SK-N-SH (cell line): Measurements from ENCODE around the gene IGF2R.

Experiments used
- CTCF ChIP-seq: fragments of 200-600 bp; sonication (generic); IDR thresholded peaks from 2 replicates; pipeline ENCODE4 v1.6.1; 2017; ENCODE audit warnings: antibody characterized with exemption, mild to moderate bottlenecking, moderate library complexity
- EP300 ChIP-seq, 2 experiments: IDR thresholded peaks; 2 replicates each; pipeline versions ENCODE4 v1.4.0 to v1.6.1; 2012; ENCODE audit warnings: borderline replicate concordance in 1 of 2, low read depth in 1 of 2, low read length in 1 of 2
- IRF3 ChIP-seq: fragments of 150-350 bp; IDR thresholded peaks from 2 replicates; pipeline ENCODE4 v1.6.1; 2016; ENCODE audit warnings: mild to moderate bottlenecking, low read depth, low read length
- MAX ChIP-seq: IDR thresholded peaks from 2 replicates; pipeline ENCODE4 v1.4.0; 2012; ENCODE audit warnings: low read depth
- MXI1 ChIP-seq: IDR thresholded peaks from 2 replicates; pipeline ENCODE4 v1.6.1; 2012; ENCODE audit warnings: mild to moderate bottlenecking, low read depth, low read length, improper control_type of control experiment
- PBX3 ChIP-seq: IDR thresholded peaks from 2 replicates; pipeline ENCODE4; 2012
- POLR2AphosphoS5 ChIP-seq: IDR thresholded peaks from 2 replicates; pipeline ENCODE4 v1.6.1; 2012; ENCODE audit warnings: low read depth, low read length
- TCF12 ChIP-seq: IDR thresholded peaks from 2 replicates; pipeline ENCODE4 v1.4.0; 2012
- USF1 ChIP-seq: IDR thresholded peaks from 2 replicates; pipeline ENCODE4 v1.4.0; 2012; ENCODE audit warnings: low read depth, borderline replicate concordance

DNA sequence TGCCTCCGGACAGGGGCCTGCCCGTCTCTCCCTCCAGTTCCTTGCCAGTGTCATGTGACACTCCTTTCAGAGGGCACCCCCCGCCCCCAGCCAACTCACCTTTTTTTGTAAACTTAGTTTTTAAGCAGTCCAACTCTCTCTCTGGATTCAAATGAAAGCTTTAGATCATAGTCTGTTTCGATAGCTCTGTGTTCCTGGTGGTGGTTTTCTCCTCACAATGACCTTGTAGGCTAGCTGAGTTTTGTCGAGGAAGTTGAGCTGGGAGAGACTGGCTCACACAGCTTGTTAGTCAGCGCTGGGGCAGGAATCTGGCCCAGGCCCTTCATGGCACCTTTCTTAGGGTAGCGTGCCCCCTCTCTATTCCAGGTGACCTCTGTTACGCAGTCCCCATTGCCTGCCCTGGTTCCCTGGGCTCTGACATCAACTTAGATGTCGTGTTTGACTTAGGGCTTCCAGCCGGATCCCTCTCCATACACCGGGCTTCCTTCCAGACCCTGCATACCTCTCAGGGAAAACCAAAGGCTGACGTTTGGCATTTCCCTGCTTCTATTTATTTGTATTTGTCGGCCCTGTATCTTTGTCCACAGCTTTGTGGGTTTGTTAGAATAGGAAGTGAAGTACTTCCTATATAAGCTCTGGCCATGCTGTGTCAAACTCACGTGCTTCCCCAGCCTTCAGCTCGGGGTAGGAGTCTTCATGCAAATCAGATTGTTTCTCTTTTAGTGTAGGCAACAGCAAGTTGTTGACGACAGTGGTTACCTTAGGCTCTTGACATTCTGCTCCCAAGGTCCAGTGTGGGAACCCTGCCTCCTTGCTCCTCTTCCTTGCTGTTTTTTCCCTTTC lies 12.7 kb downstream of the IGF2R start:
- TF ChIP-seq CTCF (no peak), MXI1 (no peak), MAX (no peak), PBX3 (no peak), TCF12 (no peak), EP300 (IDR thresholded peaks at IDR 0.05; ENCODE audit: borderline replicate concordance in 1 of 2, low read depth in 1 of 2, low read length in 1 of 2) (no peak), POLR2AphosphoS5 (no peak), IRF3 (no peak), USF1 (no peak)
